Measurements from ENCODE around the gene GATC.

The GATC gene, protein sequence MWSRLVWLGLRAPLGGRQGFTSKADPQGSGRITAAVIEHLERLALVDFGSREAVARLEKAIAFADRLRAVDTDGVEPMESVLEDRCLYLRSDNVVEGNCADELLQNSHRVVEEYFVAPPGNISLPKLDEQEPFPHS

GRCh38 chr12:120445911-120446843, at the start of gene GATC, which contains the start of gene TRIAP1:
Gene GATC (plus strand): TSS chr12:120446444. CDS start chr12:120446481, 37 bp downstream.
Gene TRIAP1 (minus strand): TSS chr12:120446384. CDS start chr12:120446372, 12 bp downstream.
- DNase-seq, result peak; percentile 88

GRCh38 chr12:120397824-120398540, 48.3 kb upstream of the GATC start:
- DNase-seq, result no peak

DNA sequence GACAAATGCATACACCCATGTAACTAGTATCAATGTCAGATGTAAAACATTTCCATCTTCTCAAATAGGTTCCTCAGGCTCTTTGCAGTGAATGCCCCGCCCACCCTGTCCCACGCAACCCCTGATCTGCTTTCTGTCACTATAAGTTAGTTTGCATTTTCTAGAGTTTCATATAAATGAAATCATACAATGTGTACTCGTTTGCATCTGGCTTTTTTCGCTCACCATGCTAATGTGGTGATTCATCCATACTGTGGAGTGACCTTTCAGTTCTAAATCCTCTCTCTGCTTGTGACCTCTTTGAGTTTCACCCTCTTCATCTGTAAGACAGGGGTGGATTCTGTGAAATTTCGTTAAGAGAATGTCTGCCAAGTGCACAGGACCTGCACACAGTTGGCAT, 46.7 kb upstream of the GATC start:
- DNase-seq, result no peak

DNA sequence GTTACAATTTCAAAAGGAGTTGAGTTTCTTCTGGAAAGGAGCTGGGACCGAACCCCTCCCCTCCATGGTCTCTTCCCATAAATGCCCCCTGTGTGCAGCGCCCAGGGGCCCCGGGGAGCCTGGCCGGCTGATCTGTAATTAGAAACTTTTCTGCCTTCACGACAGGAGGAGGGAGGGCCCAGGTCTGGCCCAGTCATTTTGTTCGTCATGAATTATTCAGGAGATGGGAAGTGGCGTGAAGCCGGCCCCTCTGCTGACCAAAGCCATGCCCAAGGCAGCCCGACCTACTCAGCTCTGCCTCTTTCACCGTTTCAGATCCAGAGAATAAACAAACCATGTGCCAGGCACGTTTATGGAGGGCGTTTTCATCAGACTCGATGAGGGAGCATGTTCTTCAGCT, 44.0 kb upstream of the GATC start:
- DNase-seq, result no peak

DNA sequence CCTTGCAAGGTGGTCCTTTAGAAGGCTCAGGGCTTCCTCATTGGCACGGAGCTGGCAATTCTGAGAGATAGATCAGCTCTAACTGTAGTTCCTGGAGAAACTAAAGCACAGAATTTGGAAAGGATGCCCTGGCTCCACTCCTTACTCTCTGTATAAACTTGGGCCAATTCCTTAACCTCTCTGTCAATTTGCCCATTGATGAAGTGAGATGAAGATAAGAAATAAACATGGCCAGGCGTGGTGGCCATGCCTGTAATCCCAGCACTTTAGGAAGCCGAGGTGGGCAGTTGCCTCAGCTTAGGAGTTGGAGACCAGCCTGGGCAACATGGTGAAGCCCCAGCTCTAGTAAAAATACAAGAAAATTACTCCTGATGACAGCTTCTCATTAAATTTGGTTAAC, 42.4 kb upstream of the GATC start:
- DNase-seq, result no peak

GRCh38 chr12:120404271-120404670, 42.0 kb upstream of the GATC start:
- DNase-seq, result no peak

GRCh38 chr12:120406069-120406468, 40.2 kb upstream of the GATC start:
- DNase-seq, result no peak

DNA sequence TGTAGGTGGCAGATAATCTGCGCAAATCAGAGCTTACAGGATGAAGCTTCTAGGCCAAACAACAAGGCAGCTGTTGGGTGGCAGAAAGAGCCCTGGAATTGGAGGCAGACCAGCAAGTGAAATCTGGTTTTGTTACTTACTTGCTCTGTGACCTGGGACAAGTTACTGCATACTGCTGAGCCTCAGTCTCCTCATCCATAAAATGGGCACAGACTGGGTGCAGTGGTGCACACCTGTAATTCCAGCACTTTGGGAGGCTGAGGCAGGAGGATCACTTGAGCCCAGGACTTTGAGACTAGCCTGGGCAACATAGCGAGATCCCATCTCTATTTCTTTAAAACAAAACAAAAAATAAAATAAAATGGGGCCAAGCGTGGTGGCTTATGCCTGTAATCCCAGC, 39.7 kb upstream of the GATC start:
- DNase-seq, result no peak

- DNase-seq, result no peak
Measured at GRCh38 chr12:120408771-120409170, 37.5 kb upstream of the GATC start.

GRCh38 chr12:120412421-120412820, 33.8 kb upstream of the GATC start:
- no peak for DNase-seq

DNA sequence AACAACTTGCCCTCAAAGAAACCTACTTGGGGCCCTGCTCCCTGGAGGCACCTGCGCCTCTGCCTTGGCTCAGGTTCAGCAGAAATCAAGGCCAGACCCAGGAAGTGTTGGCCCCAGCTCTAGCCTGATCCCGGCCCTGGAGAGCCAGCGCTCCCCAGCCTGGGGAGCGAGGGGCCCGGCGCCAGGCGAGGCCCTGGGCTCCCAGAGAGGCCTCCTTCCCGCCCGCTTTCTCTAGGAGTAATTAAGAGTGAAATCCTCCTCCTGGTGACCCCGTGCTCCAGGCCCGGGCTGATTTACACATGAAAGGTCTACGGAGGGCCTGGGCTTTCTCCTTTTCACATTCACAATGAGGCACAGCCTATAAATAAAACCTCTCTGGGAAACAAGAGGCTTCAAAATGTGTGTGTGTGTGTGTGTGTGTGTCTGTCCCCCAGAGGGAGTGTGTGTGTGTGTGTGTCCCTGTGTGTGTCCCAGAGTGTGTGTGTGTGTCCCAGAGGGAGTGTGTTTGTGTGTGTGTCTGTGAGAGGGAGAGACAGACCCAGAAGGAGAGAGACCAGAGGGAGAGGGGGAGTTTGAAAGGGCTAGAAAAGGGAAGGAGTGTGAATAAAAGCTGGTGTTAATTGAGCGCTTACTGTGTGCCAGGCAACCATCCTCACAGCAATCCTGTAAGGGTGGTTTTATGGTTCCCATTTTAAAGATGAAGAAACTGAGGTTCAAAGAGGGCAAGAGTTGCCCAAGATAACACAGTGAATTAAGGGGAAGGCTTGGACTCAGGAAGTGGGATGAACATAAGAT, 32.1 kb upstream of the GATC start:
- DNase-seq, result no peak

DNA sequence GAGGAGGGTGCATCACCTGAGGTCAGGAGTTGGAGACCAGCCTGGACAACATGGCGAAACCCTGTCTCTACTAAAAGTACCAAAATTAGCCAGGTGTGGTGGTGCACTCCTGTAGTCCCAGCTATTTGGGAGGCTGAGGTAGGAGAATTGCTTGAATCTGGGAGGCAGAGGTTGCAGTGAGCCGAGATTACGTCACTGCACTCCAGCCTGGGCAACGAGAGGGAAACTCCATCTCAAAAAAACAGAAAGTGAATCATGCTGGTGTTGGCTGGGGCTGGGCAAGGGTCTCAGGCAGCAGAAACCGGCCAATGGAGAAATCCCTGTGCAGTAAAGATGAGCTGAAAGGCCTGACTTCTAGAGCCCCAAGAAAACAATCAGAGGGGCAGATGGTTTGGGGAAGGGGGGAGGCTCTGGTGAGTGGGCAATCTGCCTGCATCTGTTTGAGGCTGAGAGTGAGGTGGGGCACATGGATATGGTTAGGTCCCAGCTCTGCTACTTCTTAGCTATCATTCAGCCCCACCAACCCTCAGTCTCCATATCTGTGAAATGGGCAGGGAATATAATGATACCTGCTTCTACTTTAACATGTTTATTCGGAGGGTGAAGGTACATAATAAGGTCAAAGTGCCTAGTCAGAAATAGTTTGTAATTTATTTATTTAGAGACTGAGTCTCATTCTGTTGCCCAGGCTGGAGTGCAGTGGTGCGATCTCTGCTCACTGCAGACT, 29.6 kb upstream of the GATC start:
- no peak for DNase-seq

GRCh38 chr12:120417917-120418580, 28.2 kb upstream of the GATC start:
- DNase-seq, result no peak

- DNase-seq, result no peak
Measured at GRCh38 chr12:120421701-120422100, 24.5 kb upstream of the GATC start.

DNA sequence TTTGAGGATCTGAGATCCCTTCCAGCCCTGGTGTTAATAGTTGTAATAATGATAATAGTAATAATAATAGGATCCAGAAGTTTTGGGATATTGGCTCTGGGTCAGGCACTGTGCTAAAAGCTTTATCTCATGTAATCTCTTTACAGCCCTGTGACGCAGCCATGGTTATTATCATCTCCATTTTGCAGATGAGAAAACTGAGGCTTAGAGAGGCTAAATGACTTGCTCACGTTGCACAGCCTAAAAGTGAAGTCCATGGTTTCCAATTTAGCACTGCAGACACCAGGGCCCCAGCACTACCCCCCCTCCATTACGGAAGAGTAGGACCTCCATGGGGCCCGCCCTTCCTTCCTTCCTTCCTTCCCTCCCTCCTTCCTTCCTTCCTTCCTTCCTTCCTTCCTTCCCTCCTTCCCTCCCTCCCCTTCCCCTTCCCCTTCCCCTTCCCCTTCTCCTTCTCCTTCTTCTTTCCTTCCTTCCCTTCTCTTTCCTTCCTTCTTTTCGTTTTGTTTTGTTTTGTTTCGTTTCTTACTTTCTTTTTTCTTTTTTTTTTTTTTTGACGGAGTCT, 23.3 kb upstream of the GATC start:
- DNase-seq, result no peak

DNA sequence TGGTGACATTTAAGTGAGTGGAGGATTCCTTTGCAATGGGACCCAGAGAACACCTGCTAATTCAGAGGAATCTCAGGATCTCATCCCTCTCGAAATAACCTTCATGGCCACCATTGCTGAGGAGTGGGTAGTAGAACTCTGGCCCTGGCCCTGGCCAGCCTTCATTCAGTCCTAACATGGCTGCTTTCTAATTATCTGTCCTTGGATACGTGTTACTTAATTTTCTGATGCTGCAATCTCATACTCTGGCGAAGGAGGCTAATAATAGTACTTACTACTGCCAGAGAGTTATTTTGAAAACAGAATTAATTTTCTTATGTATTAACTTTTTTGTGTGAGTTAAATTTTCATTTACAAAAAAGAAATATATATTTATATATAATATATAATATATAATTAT, 20.4 kb upstream of the GATC start:
- DNase-seq, result no peak

- DNase-seq, result no peak
Measured at GRCh38 chr12:120428597-120429229, 17.5 kb upstream of the GATC start.

DNA sequence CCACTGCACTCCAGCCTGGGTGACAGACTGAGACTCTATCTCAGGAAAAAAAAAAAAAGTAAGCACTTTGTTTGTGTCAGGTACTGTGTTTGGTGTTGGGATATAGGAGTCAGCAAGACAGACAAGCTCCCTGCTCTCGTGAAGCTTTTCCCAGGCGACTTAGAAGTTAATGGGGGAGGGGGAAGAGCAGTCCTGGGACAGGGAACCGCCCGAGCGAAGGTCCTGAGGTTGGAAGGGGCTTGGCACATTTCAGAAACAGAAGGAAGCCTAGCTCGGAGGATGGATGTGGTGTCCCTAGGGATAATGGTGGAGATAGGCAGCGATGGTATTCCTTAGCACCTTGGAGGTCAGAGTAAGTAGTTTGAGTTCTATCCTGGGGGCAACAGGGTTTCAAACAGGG, 16.9 kb upstream of the GATC start:
- no peak for DNase-seq

- no peak for DNase-seq
Measured at GRCh38 chr12:120432772-120433525, 13.3 kb upstream of the GATC start.

Data from suppressor macrophage treated with lipopolysaccharide for 4 hours (primary cell).